ENCODE results near the gene OSBP2.
A peak's percentile ranks its signal among the peaks of the same experiment; 100 is the strongest.

The OSBP2 gene

DNA sequence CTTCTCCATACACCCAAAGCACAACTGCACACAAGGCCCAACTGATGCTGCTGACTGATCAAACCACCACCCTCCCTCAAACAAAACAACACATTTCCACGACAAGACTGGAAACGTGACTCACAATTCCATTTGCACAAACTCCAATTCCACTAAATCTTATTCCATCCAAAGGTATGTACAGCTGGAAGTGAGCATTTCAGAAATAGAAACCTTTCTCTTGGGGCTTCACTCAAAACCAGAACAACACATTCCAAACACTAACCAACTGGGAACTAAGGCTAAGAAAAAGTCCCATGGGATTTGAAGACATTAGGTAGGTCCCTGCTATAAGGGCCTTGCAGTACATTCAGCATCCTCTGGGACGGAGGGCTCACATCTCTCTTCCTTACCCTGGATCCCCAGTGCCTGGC, 254.3 kb downstream of the OSBP2 start:
- peak in 1 of 2 donors; percentile 40 for DNase-seq (ENCODE audit: low read depth in 2 of 2)
- TF ChIP-seq, protein P1, sequence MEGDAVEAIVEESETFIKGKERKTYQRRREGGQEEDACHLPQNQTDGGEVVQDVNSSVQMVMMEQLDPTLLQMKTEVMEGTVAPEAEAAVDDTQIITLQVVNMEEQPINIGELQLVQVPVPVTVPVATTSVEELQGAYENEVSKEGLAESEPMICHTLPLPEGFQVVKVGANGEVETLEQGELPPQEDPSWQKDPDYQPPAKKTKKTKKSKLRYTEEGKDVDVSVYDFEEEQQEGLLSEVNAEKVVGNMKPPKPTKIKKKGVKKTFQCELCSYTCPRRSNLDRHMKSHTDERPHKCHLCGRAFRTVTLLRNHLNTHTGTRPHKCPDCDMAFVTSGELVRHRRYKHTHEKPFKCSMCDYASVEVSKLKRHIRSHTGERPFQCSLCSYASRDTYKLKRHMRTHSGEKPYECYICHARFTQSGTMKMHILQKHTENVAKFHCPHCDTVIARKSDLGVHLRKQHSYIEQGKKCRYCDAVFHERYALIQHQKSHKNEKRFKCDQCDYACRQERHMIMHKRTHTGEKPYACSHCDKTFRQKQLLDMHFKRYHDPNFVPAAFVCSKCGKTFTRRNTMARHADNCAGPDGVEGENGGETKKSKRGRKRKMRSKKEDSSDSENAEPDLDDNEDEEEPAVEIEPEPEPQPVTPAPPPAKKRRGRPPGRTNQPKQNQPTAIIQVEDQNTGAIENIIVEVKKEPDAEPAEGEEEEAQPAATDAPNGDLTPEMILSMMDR (IDR thresholded peaks at IDR 0.05; ENCODE audit: low read depth, low read length) = peak; percentile 8
- no peak overlapping the region for H3K4me3 ChIP-seq (replicated peaks in 1 of 2; ENCODE audit: low read depth in 2 of 2, low read length in 2 of 2)

DNA sequence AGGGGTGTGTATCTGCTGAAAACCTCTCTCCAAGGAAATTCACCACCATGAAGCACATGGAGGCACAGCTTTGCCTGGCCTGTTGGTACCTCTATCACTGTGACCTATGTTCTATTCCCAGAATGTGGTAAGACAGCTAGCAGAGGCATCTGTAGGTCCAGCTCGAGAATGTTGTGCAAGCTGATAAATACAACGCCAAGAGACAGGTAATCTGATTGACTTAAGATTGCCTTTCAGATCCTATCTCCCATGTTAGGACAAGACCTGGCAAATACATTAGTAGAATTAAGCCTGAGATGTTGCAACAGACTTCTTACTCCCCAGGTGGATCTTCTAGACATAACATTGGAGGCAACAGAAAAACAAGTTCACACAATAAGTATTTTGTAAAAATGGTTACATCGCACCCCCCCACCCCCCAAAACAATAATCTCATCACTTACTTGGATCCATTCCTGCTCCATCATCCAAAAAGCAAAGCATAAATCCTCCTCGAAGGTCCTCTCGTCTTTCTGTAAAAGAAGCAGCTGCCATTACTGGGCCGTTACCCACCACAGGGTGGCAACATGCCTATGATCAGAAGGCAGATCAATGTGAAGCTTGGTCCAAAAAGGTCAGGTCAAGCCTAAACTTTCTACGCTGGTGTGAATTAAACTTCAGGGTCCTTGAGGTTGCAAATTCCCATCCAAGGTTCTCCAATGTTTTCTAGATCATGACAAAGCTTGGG, 255.4 kb downstream of the OSBP2 start:
- DNase-seq (ENCODE audit: low read depth in 2 of 2) = no peak
- TF ChIP-seq, protein P1 (IDR thresholded peaks at IDR 0.05; ENCODE audit: low read depth, low read length) = no peak

DNA sequence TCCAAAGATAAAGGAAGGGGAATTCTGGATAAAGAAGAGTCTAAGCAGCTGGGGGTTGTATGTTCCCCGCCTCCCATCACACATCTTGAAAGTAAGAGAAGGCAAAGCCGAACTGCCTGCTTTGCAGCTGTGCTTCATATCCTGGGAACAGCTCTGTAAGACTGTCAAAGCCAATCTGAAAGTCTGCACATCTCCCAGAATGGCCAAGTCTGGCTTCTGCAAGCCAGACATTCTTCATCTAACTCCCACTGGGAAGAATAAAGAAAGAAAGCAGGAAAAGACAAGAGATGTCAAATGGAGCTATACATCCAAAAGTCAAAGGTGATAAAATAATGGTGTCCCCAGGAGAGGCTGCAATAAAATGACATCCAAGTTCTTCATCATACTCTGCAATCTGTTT, 258.5 kb downstream of the OSBP2 start:
- TF ChIP-seq, protein P1 (IDR thresholded peaks at IDR 0.05; ENCODE audit: low read depth, low read length) = no peak
- no peak for DNase-seq (ENCODE audit: low read depth in 2 of 2)
- H3K4me3 ChIP-seq (replicated peaks in 1 of 2; ENCODE audit: low read depth in 2 of 2, low read length in 2 of 2) = no peak overlapping the region

More for the DNA sequence above, 255.4 kb downstream of the OSBP2 start:
- H3K4me3 ChIP-seq (replicated peaks in 1 of 2; ENCODE audit: low read depth in 2 of 2, low read length in 2 of 2) = no peak overlapping the region

DNA sequence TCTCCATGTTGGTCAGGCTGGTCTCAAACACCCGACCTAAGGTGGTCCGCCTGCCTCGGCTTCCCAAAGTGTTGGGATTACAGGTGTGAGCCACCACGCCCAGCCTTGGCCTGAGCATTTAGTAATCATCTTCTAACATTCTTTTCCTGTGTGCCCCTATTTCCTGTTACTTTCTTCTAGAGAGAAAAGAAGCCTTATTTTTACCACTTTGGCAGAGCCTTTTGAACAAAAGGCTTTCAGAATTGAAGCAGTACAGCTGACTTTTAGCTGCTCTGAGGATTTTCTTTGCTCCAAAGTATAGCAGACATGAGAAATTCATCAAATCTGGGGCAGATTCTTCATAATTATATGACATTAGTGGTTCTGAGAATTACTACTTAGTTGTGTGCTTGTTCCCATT, 260.5 kb downstream of the OSBP2 start:
- TF ChIP-seq, protein P1 (IDR thresholded peaks at IDR 0.05; ENCODE audit: low read depth, low read length) = no peak
- no peak for DNase-seq (ENCODE audit: low read depth in 2 of 2)
- H3K4me3 ChIP-seq (replicated peaks in 1 of 2; ENCODE audit: low read depth in 2 of 2, low read length in 2 of 2) = no peak overlapping the region
